ENCODE data around the gene APC2. TPM values are rescaled to one million over a fixed set of nuclear protein-coding genes. Genes with fewer than 3 reads are reported as not detected.
"Not testable (repeated sequence)": the region's sequence is repeated elsewhere in the genome, so short reads cannot be mapped to it uniquely, and the experiment has no call there.

Gene APC2
- total RNA-seq, 1 experiment from 2014 or later, result 0.43 TPM

GRCh38 chr19:1507763-1508506 lies 58.0 kb downstream of the APC2 start:
- peak; percentile 89 for DNase-seq (ENCODE audit: low spot score)

- no peak for DNase-seq (ENCODE audit: low spot score)
Observed at GRCh38 chr19:1508507-1508856, 58.6 kb downstream of the APC2 start.

GRCh38 chr19:1509602-1510441 lies 59.9 kb downstream of the APC2 start:
- no peak for DNase-seq (ENCODE audit: low spot score)

GRCh38 chr19:1510442-1510806 lies 60.5 kb downstream of the APC2 start:
- DNase-seq (ENCODE audit: low spot score), result no peak

GRCh38 chr19:1510807-1511206 lies 60.9 kb downstream of the APC2 start:
- DNase-seq (ENCODE audit: low spot score), result no peak

GRCh38 chr19:1511318-1512317 lies 61.7 kb downstream of the APC2 start:
- DNase-seq (ENCODE audit: low spot score), result no peak

- DNase-seq (ENCODE audit: low spot score), result peak; percentile 44
Observed at GRCh38 chr19:1512671-1513498, 63.0 kb downstream of the APC2 start, which contains the start of gene ADAMTSL5. Gene ADAMTSL5 (minus strand): TSS chr19:1513019. CDS start chr19:1510943, 2,076 bp downstream.

GRCh38 chr19:1513499-1514294 lies 63.8 kb downstream of the APC2 start:
- DNase-seq (ENCODE audit: low spot score), result peak; percentile 53

- DNase-seq (ENCODE audit: low spot score), result no peak
Observed at GRCh38 chr19:1514295-1514661, 64.4 kb downstream of the APC2 start.

- no peak for DNase-seq (ENCODE audit: low spot score)
Observed at GRCh38 chr19:1514986-1515721, 65.2 kb downstream of the APC2 start.

- DNase-seq (ENCODE audit: low spot score), result no peak
Observed at GRCh38 chr19:1516395-1516753, 66.5 kb downstream of the APC2 start.

GRCh38 chr19:1518471-1518870 lies 68.5 kb downstream of the APC2 start:
- no peak for DNase-seq (ENCODE audit: low spot score)

GRCh38 chr19:1519802-1520201 lies 69.9 kb downstream of the APC2 start:
- DNase-seq (ENCODE audit: low spot score), result not testable (repeated sequence)

GRCh38 chr19:1520203-1520780 lies 70.4 kb downstream of the APC2 start:
- no peak for DNase-seq (ENCODE audit: low spot score)

- no peak for DNase-seq (ENCODE audit: low spot score)
Observed at GRCh38 chr19:1521636-1522035, 71.7 kb downstream of the APC2 start.

GRCh38 chr19:1522061-1522460 lies 72.1 kb downstream of the APC2 start:
- no peak for DNase-seq (ENCODE audit: low spot score)

- DNase-seq (ENCODE audit: low spot score), result no peak
Observed at GRCh38 chr19:1522838-1523237, 72.9 kb downstream of the APC2 start.
